Caco-2 (cell line): Measurements from ENCODE around the gene PGM2L1. TPM values are rescaled to one million over a fixed set of nuclear protein-coding genes. Genes with fewer than 3 reads are reported as not detected.
"Not testable (repeated sequence)": the region's sequence is repeated elsewhere in the genome, so short reads cannot be mapped to it uniquely, and the experiment has no call there.

Source experiments
- BruUV-seq: library from RNA; stranded (reverse); fragments of 400-500 nt; replicated peaks from 2 replicates; lab custom pipeline; 2021; lab: Mats Ljungman, UMichigan
- CTCF ChIA-PET: fragments of 300-600 bp; sonication (Branson Sonifier 250); formaldehyde crosslinking; loops from one replicate; lab custom pipeline; 2022; ENCODE audit warnings: antibody characterized with exemption; lab: Charles Lee
- POLR2A ChIA-PET: fragments of 300-600 bp; sonication (Branson Sonifier 250); formaldehyde crosslinking; loops from one replicate; lab custom pipeline; 2022; ENCODE audit warnings: antibody characterized with exemption; lab: Charles Lee
- DNase-seq, 2 experiments: peaks; one replicate each; pipeline versions ENCODE4 v3.0.0 to v3.0.0-alpha.2; 2020 to 2022
- H3K27me3 ChIP-seq: replicated peaks from 2 replicates; pipeline ENCODE4 v1.6.0; 2011; ENCODE audit warnings: low read length; ENCODE audit not compliant: control insufficient read depth, insufficient read depth
- H3K36me3 ChIP-seq: 2 replicates; pipeline ENCODE4 v1.5.1; 2011; ENCODE audit warnings: low read length; ENCODE audit not compliant: control insufficient read depth, insufficient read depth
- H3K4me1 ChIP-seq: fragments of 250-450 bp; sonication (Bioruptor Pico); 2 replicates; pipeline ENCODE4 v1.5.1; 2020; ENCODE audit warnings: mild to moderate bottlenecking
- H3K4me3 ChIP-seq: 2 replicates; pipeline ENCODE4 v1.5.1; 2011; ENCODE audit warnings: low read depth, mild to moderate bottlenecking, control low read depth, low read length
- H3K9me3 ChIP-seq: fragments of 250-450 bp; sonication (Bioruptor Pico); 2 replicates; pipeline ENCODE4 v1.5.1; 2020; ENCODE audit warnings: mild to moderate bottlenecking, moderate library complexity
- H3K27ac Mint-ChIP-seq: one replicate; pipeline ENCODE4 v1.8.0; 2022; ENCODE audit warnings: mixed read lengths; ENCODE audit not compliant: unreplicated experiment
- H3K27me3 Mint-ChIP-seq: one replicate; pipeline ENCODE4 v1.8.0; 2022; ENCODE audit warnings: mixed read lengths; ENCODE audit not compliant: insufficient read depth, unreplicated experiment
- H3K36me3 Mint-ChIP-seq: one replicate; pipeline ENCODE4 v1.8.0; 2022; ENCODE audit warnings: mild to moderate bottlenecking, mixed read lengths; ENCODE audit not compliant: insufficient read depth, unreplicated experiment
- H3K4me1 Mint-ChIP-seq: one replicate; pipeline ENCODE4 v1.8.0; 2022; ENCODE audit warnings: low read depth, mixed read lengths; ENCODE audit not compliant: unreplicated experiment
- H3K4me3 Mint-ChIP-seq: one replicate; pipeline ENCODE4 v1.8.0; 2022; ENCODE audit warnings: mild to moderate bottlenecking, moderate library complexity, mixed read lengths; ENCODE audit not compliant: unreplicated experiment
- H3K9me3 Mint-ChIP-seq: one replicate; pipeline ENCODE4 v1.8.0; 2022; ENCODE audit warnings: mixed read lengths; ENCODE audit not compliant: unreplicated experiment
- intact Hi-C: fragments of 100-400 bp; cut with micrococcal nuclease; formaldehyde crosslinking; loops from one replicate; pipeline ENCODE4 v1.10.0; 2022; ENCODE audit not compliant: unreplicated experiment
- total RNA-seq: library from RNA; stranded (reverse); gene quantifications from 2 replicates; pipeline ENCODE4 v1.2.3, GENCODE V29; 2022
- TF ChIP-seq, protein P1 (sequence below), 2 experiments: fragments of 200-600 bp in 1 of 2; IDR thresholded peaks; 1 replicate in 1 of 2; 2 replicates in 1 of 2; pipeline versions ENCODE4 v1.5.1 to v1.8.0; 2011 to 2022; ENCODE audit warnings: antibody characterized with exemption in 1 of 2, control low read depth in 1 of 2, inconsistent platforms in 1 of 2, low read depth in 1 of 2, low read length in 1 of 2, mild to moderate bottlenecking in 1 of 2, moderate library complexity in 1 of 2; ENCODE audit not compliant: insufficient read depth in 1 of 2, severe bottlenecking in 1 of 2, unreplicated experiment in 1 of 2

The PGM2L1 gene
- total RNA-seq, 1 experiment from 2014 or later = 8.0 TPM

DNA sequence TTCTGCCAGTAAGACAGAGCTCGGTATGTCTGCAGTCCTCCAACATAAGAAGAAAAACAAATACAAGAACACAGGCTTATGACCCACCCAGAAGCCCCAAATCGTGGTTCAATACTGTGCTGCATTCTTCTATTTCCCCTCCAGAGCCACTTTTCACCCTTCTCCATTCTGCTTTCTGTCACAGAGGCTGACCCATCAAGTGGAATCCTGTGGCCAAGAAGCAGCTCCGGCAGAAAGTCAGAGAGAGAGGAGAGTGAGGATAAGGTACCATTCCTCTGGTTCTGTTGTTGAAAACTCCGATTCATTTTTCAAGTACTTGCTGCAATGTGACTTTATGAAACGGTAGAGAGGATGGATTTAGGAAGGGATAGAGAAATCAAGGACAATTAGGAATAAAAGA lies 30.4 kb downstream of the PGM2L1 start:
- CTCF ChIA-PET = interaction anchor here (1.4 kb wide), 1 partner anchor 112 kb away, joined by 6 read pairs; no protein-coding TSS in a partner anchor
- TF ChIP-seq, protein P1, sequence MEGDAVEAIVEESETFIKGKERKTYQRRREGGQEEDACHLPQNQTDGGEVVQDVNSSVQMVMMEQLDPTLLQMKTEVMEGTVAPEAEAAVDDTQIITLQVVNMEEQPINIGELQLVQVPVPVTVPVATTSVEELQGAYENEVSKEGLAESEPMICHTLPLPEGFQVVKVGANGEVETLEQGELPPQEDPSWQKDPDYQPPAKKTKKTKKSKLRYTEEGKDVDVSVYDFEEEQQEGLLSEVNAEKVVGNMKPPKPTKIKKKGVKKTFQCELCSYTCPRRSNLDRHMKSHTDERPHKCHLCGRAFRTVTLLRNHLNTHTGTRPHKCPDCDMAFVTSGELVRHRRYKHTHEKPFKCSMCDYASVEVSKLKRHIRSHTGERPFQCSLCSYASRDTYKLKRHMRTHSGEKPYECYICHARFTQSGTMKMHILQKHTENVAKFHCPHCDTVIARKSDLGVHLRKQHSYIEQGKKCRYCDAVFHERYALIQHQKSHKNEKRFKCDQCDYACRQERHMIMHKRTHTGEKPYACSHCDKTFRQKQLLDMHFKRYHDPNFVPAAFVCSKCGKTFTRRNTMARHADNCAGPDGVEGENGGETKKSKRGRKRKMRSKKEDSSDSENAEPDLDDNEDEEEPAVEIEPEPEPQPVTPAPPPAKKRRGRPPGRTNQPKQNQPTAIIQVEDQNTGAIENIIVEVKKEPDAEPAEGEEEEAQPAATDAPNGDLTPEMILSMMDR (IDR thresholded peaks at IDR 0.05; ENCODE audit: insufficient read depth in 1 of 2, low read depth in 1 of 2, low read length in 1 of 2, severe bottlenecking in 1 of 2, unreplicated experiment in 1 of 2) = no peak

DNA sequence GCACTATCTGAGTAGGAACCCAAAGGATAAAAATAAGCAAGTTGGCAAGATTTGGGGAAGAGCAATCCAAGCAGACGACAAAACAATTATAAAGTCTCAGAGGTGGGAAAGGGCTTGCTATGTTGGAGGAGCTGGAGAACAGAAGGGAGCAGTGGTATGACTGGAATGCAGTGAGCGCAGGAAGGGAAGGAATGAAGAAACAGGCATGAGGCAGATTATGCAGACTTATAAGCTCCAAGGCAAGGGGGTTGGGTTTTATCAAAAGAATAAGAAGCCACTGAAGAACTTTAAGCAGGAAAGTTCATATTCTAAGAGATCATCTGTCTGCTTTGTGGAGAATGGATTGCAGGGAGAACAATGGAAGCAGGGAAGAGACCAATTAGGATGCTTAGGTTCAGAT lies 31.7 kb downstream of the PGM2L1 start:
- Histone ChIP-seq H3K36me3 (no peaks in the 10 kb centered on the region), H3K4me3 (no peak overlapping the region), H3K9me3 (no peaks in the 10 kb centered on the region), H3K27me3 (no peaks in the 10 kb centered on the region), H3K4me1 (peaks cover 8% of the 10 kb centered on the region)
- POLR2A ChIA-PET = no interaction called here
- no peaks in the 10 kb centered on the region for H3K27me3 Mint-ChIP-seq
- TF ChIP-seq, protein P1 (IDR thresholded peaks at IDR 0.05; ENCODE audit: insufficient read depth in 1 of 2, low read depth in 1 of 2, low read length in 1 of 2, severe bottlenecking in 1 of 2, unreplicated experiment in 1 of 2) = no peak
- CTCF ChIA-PET = interaction anchor here (1.4 to 1.5 kb wide), 2 partner anchors 83 to 111 kb away, joined by 6 read pairs; no protein-coding TSS in a partner anchor
- no peak overlapping the region for H3K4me3 Mint-ChIP-seq
- no peaks in the 10 kb centered on the region for H3K36me3 Mint-ChIP-seq
- intact Hi-C loops = no loop called here
- no peaks in the 10 kb centered on the region for H3K9me3 Mint-ChIP-seq
- no TSS peak for BruUV-seq
- no peak overlapping the region for H3K27ac Mint-ChIP-seq
- peak in 1 of 2 experiments; percentile 43 for DNase-seq
- H3K4me1 Mint-ChIP-seq = no peaks in the 10 kb centered on the region

More for the DNA sequence above, 30.4 kb downstream of the PGM2L1 start:
- no peaks in the 10 kb centered on the region for H3K36me3 ChIP-seq
- H3K4me3 ChIP-seq = no peak overlapping the region
- H3K9me3 ChIP-seq = no peaks in the 10 kb centered on the region
- peaks cover 8% of the 10 kb centered on the region for H3K4me1 ChIP-seq
- H3K4me3 Mint-ChIP-seq = no peak overlapping the region
- H3K27me3 Mint-ChIP-seq = no peaks in the 10 kb centered on the region
- no peaks in the 10 kb centered on the region for H3K36me3 Mint-ChIP-seq
- no peaks in the 10 kb centered on the region for H3K27me3 ChIP-seq
- no peaks in the 10 kb centered on the region for H3K4me1 Mint-ChIP-seq
- no peak for DNase-seq
- intact Hi-C loops = no loop called here
- H3K9me3 Mint-ChIP-seq = no peaks in the 10 kb centered on the region
- POLR2A ChIA-PET = no interaction called here
- H3K27ac Mint-ChIP-seq = no peak overlapping the region
- no TSS peak for BruUV-seq

DNA sequence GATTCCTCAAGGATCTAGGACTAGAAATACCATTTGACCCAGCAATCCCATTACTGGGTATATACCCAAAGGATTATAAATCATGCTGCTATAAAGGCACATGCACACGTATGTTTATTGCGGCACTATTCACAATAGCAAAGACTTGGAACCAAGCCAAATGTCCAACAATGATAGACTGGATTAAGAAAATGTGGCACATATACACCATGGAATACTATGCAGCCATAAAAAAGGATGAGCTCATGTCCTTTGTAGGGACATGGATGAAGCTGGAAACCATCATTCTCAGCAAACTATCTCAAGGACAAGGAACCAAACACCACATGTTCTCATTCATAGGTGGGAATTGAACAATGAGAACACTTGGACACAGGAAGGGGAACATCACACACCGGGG lies 32.4 kb downstream of the PGM2L1 start:
- DNase-seq, BruUV-seq, H3K27me3 ChIP-seq, H3K36me3 ChIP-seq, intact Hi-C loops, H3K27me3 Mint-ChIP-seq, H3K36me3 Mint-ChIP-seq, H3K9me3 Mint-ChIP-seq, H3K4me3 ChIP-seq, H3K4me1 Mint-ChIP-seq, H3K9me3 ChIP-seq, H3K4me3 Mint-ChIP-seq, POLR2A ChIA-PET, H3K4me1 ChIP-seq, H3K27ac Mint-ChIP-seq, CTCF ChIA-PET: not testable (repeated sequence)

DNA sequence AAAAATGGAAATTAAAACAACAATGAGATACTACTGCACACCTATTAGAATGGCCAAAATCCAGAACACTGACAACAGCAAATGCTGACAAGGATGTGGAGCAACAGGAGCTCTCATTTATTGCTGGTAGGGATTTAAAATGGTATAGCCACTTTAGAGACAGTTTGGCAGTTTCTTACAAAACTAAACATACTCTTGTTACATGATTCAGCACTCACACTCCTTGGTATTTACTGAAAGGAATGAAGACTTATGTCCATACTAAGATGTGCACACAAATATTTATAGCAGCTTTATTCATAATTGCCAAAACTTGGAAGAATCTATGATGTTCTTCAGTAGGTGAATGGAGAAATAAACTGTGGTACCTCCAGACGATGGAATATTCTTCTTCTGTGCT lies 40.8 kb downstream of the PGM2L1 start:
- POLR2A ChIA-PET = no interaction called here
- intact Hi-C loops = no loop called here
- TF ChIP-seq, protein P1 (IDR thresholded peaks at IDR 0.05; ENCODE audit: insufficient read depth in 1 of 2, low read depth in 1 of 2, low read length in 1 of 2, severe bottlenecking in 1 of 2, unreplicated experiment in 1 of 2) = no peak

More for the DNA sequence above, 40.8 kb downstream of the PGM2L1 start:
- Mint-ChIP-seq H3K27me3 (no peaks in the 10 kb centered on the region), H3K27ac (no peak overlapping the region), H3K4me3 (no peak overlapping the region), H3K9me3 (no peaks in the 10 kb centered on the region), H3K36me3 (no peaks in the 10 kb centered on the region), H3K4me1 (no peaks in the 10 kb centered on the region)
- CTCF ChIA-PET = no interaction called here
- Histone ChIP-seq H3K4me1 (no peaks in the 10 kb centered on the region), H3K36me3 (no peaks in the 10 kb centered on the region), H3K4me3 (no peak overlapping the region), H3K27me3 (no peaks in the 10 kb centered on the region), H3K9me3 (0 out of 2 replicates have a peak, but pooled peaks cover 3% of the 10 kb centered on the region)
- no peak for DNase-seq
- BruUV-seq = no TSS peak
